GM23338 (cell line): ENCODE measurements around the gene TMEM154. TPM values are rescaled to one million over a fixed set of nuclear protein-coding genes. Genes with fewer than 3 reads are reported as not detected.

Experiments
- ATAC-seq: fragments of 200-7000 bp; cut with Tn5 transposase; 3 replicates; pipeline ENCODE4 v1.9.1; 2020
- DNase-seq: peaks from one replicate; pipeline ENCODE4 v3.0.0-alpha.2; 2015; ENCODE audit warnings: low spot score
- H2AFZ ChIP-seq: fragments of 200-600 bp; sonication (generic); 2 replicates; pipeline ENCODE4 v1.8.0; 2016; ENCODE audit warnings: antibody characterized with exemption, mild to moderate bottlenecking, moderate library complexity
- H3F3A ChIP-seq: fragments of 200-600 bp; sonication (generic); replicated peaks from 2 replicates; pipeline ENCODE4 v1.8.0; 2017; ENCODE audit warnings: antibody characterized with exemption, mixed run types, low read depth
- H3K27ac ChIP-seq: fragments of 200-600 bp; sonication (generic); 2 replicates; pipeline ENCODE4 v1.6.1; 2016; ENCODE audit warnings: low read depth
- H3K27me3 ChIP-seq: fragments of 200-600 bp; sonication (generic); 2 replicates; pipeline ENCODE4 v1.8.0; 2016; ENCODE audit warnings: mild to moderate bottlenecking, mixed run types, moderate library complexity; ENCODE audit not compliant: insufficient read depth
- H3K36me3 ChIP-seq: fragments of 200-600 bp; sonication (generic); 2 replicates; pipeline ENCODE4 v1.8.0; 2016; ENCODE audit warnings: mild to moderate bottlenecking; ENCODE audit not compliant: insufficient read depth
- H3K4me1 ChIP-seq: fragments of 200-600 bp; sonication (generic); 2 replicates; pipeline ENCODE4 v1.8.0; 2016; ENCODE audit warnings: mild to moderate bottlenecking, moderate library complexity; ENCODE audit not compliant: insufficient read depth
- H3K4me2 ChIP-seq: fragments of 200-600 bp; sonication (generic); 2 replicates; pipeline ENCODE4 v1.7.1; 2017; ENCODE audit warnings: mixed run types
- H3K4me3 ChIP-seq: fragments of 200-600 bp; sonication (generic); 2 replicates; pipeline ENCODE4 v1.6.1; 2016; ENCODE audit warnings: mixed run types
- H3K79me2 ChIP-seq: fragments of 200-600 bp; sonication (generic); replicated peaks from 2 replicates; pipeline ENCODE4 v1.8.0; 2017; ENCODE audit warnings: mild to moderate bottlenecking; ENCODE audit not compliant: insufficient read depth
- H3K9me2 ChIP-seq: fragments of 200-600 bp; sonication (generic); 2 replicates; pipeline ENCODE4 v1.8.0; 2017; ENCODE audit not compliant: insufficient read depth
- H4K20me1 ChIP-seq: fragments of 200-600 bp; sonication (generic); replicated peaks from 2 replicates; pipeline ENCODE4 v1.8.0; 2017; ENCODE audit warnings: mild to moderate bottlenecking; ENCODE audit not compliant: insufficient read depth
- H3K27ac Mint-ChIP-seq: 2 replicates; pipeline ENCODE4 v1.8.0; 2020; ENCODE audit warnings: inconsistent platforms, mild to moderate bottlenecking, moderate library complexity, mixed read lengths
- H3K27me3 Mint-ChIP-seq: 3 replicates; pipeline ENCODE4 v1.8.0; 2022; ENCODE audit warnings: low read depth, mild to moderate bottlenecking, moderate library complexity, mixed read lengths, inconsistent platforms; ENCODE audit not compliant: insufficient read depth, poor library complexity
- H3K36me3 Mint-ChIP-seq: 3 replicates; pipeline ENCODE4 v1.8.0; 2021; ENCODE audit warnings: low read depth, mild to moderate bottlenecking, inconsistent platforms, moderate library complexity, mixed read lengths
- H3K4me1 Mint-ChIP-seq: 3 replicates; pipeline ENCODE4 v1.8.0; 2020; ENCODE audit warnings: mild to moderate bottlenecking, inconsistent platforms, mixed read lengths
- H3K4me3 Mint-ChIP-seq: 3 replicates; pipeline ENCODE4 v1.8.0; 2021; ENCODE audit warnings: moderate library complexity, mild to moderate bottlenecking, inconsistent platforms, mixed read lengths
- H3K9me3 Mint-ChIP-seq: 3 replicates; pipeline ENCODE4 v1.8.0; 2020; ENCODE audit warnings: moderate library complexity, mild to moderate bottlenecking, inconsistent platforms, mixed read lengths
- NANOG ChIP-seq: IDR thresholded peaks from 2 replicates; pipeline ENCODE4 v1.6.1; 2016; ENCODE audit warnings: antibody characterized with exemption, borderline replicate concordance
- STAT1 ChIP-seq: IDR thresholded peaks from one replicate; pipeline ENCODE4 v1.6.1; 2016; ENCODE audit warnings: antibody characterized with exemption; ENCODE audit not compliant: unreplicated experiment
- ZNF331 ChIP-seq: fragments of 250-450 bp; sonication (Bioruptor Pico); IDR thresholded peaks from 2 replicates; pipeline ENCODE4 v1.5.0; 2020; ENCODE audit warnings: low read depth, mild to moderate bottlenecking, moderate library complexity
- ZNF462 ChIP-seq: fragments of 250-450 bp; sonication (Bioruptor Pico); IDR thresholded peaks from 2 replicates; pipeline ENCODE4 v1.5.0; 2020; ENCODE audit warnings: mild to moderate bottlenecking, moderate library complexity
- polyA plus RNA-seq: library from polyadenylated mRNA; unstranded; fragments of >200 nt; fragmentation: Nextera tagmentation; extraction: Ambion mirVana; gene quantifications from 2 replicates; pipeline ENCODE4 v1.2.1, GENCODE V29; 2016
- total RNA-seq: library from RNA; depleted of rRNA; stranded (reverse); fragments of >200 nt; shearing (Covaris generic); gene quantifications from 2 replicates; pipeline ENCODE4 v1.2.3, GENCODE V29; 2014
- TF ChIP-seq, protein P1 (sequence below), 2 experiments: fragments of 200-600 bp in 1 of 2; sonication (generic) in 1 of 2; conservative IDR thresholded peaks; 2 replicates each; pipeline versions ENCODE4 v1.5.1 to v1.6.1; 2016 to 2017; ENCODE audit warnings: antibody characterized with exemption in 2 of 2, low read depth in 2 of 2, mild to moderate bottlenecking in 2 of 2, moderate library complexity in 1 of 2

Gene TMEM154
- total and polyA plus RNA-seq, 2 experiments from 2014 or later, result 1.0 to 1.7 TPM

DNA sequence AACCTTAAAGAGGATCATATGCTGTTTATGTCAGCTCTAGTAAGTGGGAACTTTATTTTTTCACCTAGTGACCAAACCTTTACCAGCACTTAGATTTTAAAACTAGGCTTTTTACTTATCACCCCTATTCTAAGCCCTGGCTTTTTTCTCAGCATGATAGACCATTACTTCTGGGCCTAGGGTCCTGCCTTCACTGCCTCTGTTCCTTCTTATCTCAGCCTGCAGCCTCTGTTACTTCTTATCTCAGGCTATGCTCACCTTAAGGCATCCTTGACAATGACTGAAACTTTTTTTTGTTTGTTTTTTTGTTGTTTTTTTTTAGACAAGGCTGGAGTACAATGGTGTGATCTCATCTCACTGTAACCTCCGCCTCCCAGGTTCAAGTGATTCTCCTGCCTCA lies 59.6 kb downstream of the TMEM154 start:
- Histone ChIP-seq H3K9me2 (0 out of 2 replicates have a peak, but pooled peaks cover 5% of the 10 kb centered on the region), H4K20me1 (no peaks in the 10 kb centered on the region), H3K4me3 (no peak overlapping the region), H3K36me3 (no peaks in the 10 kb centered on the region), H3K27ac (no peak overlapping the region), H3K4me2 (no peak overlapping the region), H3F3A (no peaks in the 10 kb centered on the region), H3K27me3 (no peaks in the 10 kb centered on the region), H3K4me1 (no peaks in the 10 kb centered on the region), H3K79me2 (no peaks in the 10 kb centered on the region), H2AFZ (no peak overlapping the region)
- no peak for ATAC-seq
- TF ChIP-seq, protein P1, sequence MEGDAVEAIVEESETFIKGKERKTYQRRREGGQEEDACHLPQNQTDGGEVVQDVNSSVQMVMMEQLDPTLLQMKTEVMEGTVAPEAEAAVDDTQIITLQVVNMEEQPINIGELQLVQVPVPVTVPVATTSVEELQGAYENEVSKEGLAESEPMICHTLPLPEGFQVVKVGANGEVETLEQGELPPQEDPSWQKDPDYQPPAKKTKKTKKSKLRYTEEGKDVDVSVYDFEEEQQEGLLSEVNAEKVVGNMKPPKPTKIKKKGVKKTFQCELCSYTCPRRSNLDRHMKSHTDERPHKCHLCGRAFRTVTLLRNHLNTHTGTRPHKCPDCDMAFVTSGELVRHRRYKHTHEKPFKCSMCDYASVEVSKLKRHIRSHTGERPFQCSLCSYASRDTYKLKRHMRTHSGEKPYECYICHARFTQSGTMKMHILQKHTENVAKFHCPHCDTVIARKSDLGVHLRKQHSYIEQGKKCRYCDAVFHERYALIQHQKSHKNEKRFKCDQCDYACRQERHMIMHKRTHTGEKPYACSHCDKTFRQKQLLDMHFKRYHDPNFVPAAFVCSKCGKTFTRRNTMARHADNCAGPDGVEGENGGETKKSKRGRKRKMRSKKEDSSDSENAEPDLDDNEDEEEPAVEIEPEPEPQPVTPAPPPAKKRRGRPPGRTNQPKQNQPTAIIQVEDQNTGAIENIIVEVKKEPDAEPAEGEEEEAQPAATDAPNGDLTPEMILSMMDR (conservative IDR thresholded peaks at IDR 0.05; ENCODE audit: low read depth in 2 of 2), result no peak
- no peak for TF ChIP-seq ZNF462 (CRISPR knock-in tag)
- TF ChIP-seq ZNF331 (CRISPR knock-in tag), result no peak
- Mint-ChIP-seq H3K36me3 (no peaks in the 10 kb centered on the region), H3K27ac (no peak overlapping the region), H3K4me1 (peaks cover 4% of the 10 kb centered on the region; the same call in 1 of the 3 replicates), H3K9me3 (no peaks in the 10 kb centered on the region), H3K27me3 (peaks cover 2% of the 10 kb centered on the region), H3K4me3 (no peak overlapping the region)
- no peak for DNase-seq

GRCh38 chr4:152619556-152619955 lies 60.2 kb downstream of the TMEM154 start:
- H3K27ac Mint-ChIP-seq, result no peak overlapping the region
- Histone ChIP-seq H3K79me2 (no peaks in the 10 kb centered on the region), H3K27ac (no peak overlapping the region), H3K9me2 (0 out of 2 replicates have a peak, but pooled peaks cover 5% of the 10 kb centered on the region), H3K4me3 (no peak overlapping the region), H3F3A (no peaks in the 10 kb centered on the region), H3K36me3 (no peaks in the 10 kb centered on the region), H2AFZ (no peak overlapping the region), H3K4me1 (no peaks in the 10 kb centered on the region), H3K4me2 (no peak overlapping the region), H4K20me1 (no peaks in the 10 kb centered on the region), H3K27me3 (no peaks in the 10 kb centered on the region)
- DNase-seq, result no peak
- H3K9me3 Mint-ChIP-seq, result no peaks in the 10 kb centered on the region
- H3K27me3 Mint-ChIP-seq, result peaks cover 2% of the 10 kb centered on the region
- no peak overlapping the region for H3K4me3 Mint-ChIP-seq
- no peak for ATAC-seq
- peaks cover 4% of the 10 kb centered on the region; the same call in 1 of the 3 replicates for H3K4me1 Mint-ChIP-seq
- no peaks in the 10 kb centered on the region for H3K36me3 Mint-ChIP-seq
- TF ChIP-seq NANOG (no peak), STAT1 (no peak)
